IPS-18c (cell line): ENCODE data around the gene HDHD5.

Experiments
- H3K4me3 ChIP-seq: 2 replicates; pipeline ENCODE4 v1.7.0; 2013; ENCODE audit warnings: low read depth, mild to moderate bottlenecking, low read length, moderate library complexity; ENCODE audit not compliant: insufficient read depth
- H3K9me3 ChIP-seq: one replicate; pipeline ENCODE4 v1.6.1; 2013; ENCODE audit warnings: mild to moderate bottlenecking, low read length, moderate library complexity; ENCODE audit not compliant: control insufficient read depth, insufficient read depth

HDHD5 gene

GRCh38 chr22:17101475-17102296 is 57.4 kb downstream of the HDHD5 start:
- Histone ChIP-seq H3K4me3 (no peak overlapping the region), H3K9me3 (no peaks in the 10 kb centered on the region)

- H3K4me3 ChIP-seq: no peak overlapping the region
Measured at GRCh38 chr22:17100621-17101020, 58.5 kb downstream of the HDHD5 start.

GRCh38 chr22:17098379-17098819 is 60.7 kb downstream of the HDHD5 start:
- no peaks in the 10 kb centered on the region for H3K9me3 ChIP-seq
- no peak overlapping the region for H3K4me3 ChIP-seq

More at GRCh38 chr22:17100621-17101020, 58.5 kb downstream of the HDHD5 start:
- no peaks in the 10 kb centered on the region for H3K9me3 ChIP-seq

- Histone ChIP-seq H3K4me3 (no peak overlapping the region), H3K9me3 (no peaks in the 10 kb centered on the region)
Measured at GRCh38 chr22:17097701-17098100, 61.4 kb downstream of the HDHD5 start.

GRCh38 chr22:17097062-17097461 is 62.0 kb downstream of the HDHD5 start:
- no peaks in the 10 kb centered on the region for H3K9me3 ChIP-seq
- H3K4me3 ChIP-seq: no peak overlapping the region

- no peak overlapping the region for H3K4me3 ChIP-seq
- H3K9me3 ChIP-seq: no peaks in the 10 kb centered on the region
Measured at GRCh38 chr22:17096071-17096470, 63.0 kb downstream of the HDHD5 start.

- Histone ChIP-seq H3K4me3 (no peak overlapping the region), H3K9me3 (no peaks in the 10 kb centered on the region)
Measured at GRCh38 chr22:17095538-17095937, 63.5 kb downstream of the HDHD5 start.

- Histone ChIP-seq H3K4me3 (no peak overlapping the region), H3K9me3 (no peaks in the 10 kb centered on the region)
Measured at GRCh38 chr22:17093081-17093480, 66.0 kb downstream of the HDHD5 start.

- no peak overlapping the region for H3K4me3 ChIP-seq
- H3K9me3 ChIP-seq: no peaks in the 10 kb centered on the region
Measured at GRCh38 chr22:17091851-17092250, 67.2 kb downstream of the HDHD5 start.

- Histone ChIP-seq H3K4me3 (no peak overlapping the region), H3K9me3 (no peaks in the 10 kb centered on the region)
Measured at GRCh38 chr22:17090550-17090949, 68.5 kb downstream of the HDHD5 start.
